ENCODE data around the gene LMNB1. TPM values are rescaled to one million over a fixed set of nuclear protein-coding genes. Genes with fewer than 3 reads are reported as not detected.

Gene LMNB1
- total RNA-seq, 1 experiment from 2014 or later, result 150 TPM

GRCh38 chr5:126794157-126794828 is 17.4 kb downstream of the LMNB1 start:
- H3K9ac ChIP-seq (ENCODE audit: low read length), result no peak overlapping the region
- no peak overlapping the region for H3K27ac ChIP-seq (ENCODE audit: low read depth, low read length)
- H3K4me2 ChIP-seq (ENCODE audit: low read length), result no peak overlapping the region
- ChIA-PET RAD21 (ENCODE audit: low non-redundant PET in 1 of 2, low total read pairs in 2 of 2, uncharacterized antibody in 2 of 2, unreplicated experiment in 2 of 2) (no interaction called here), POLR2A (no interaction called here), CTCF (no interaction called here)
- no peaks in the 10 kb centered on the region; a peak in 1 of 4 replicates for H3K4me1 ChIP-seq (ENCODE audit: control insufficient read depth in 1 of 2, insufficient read depth in 2 of 2, low read length in 2 of 2)
- H3K9me3 ChIP-seq (ENCODE audit: control insufficient read depth in 1 of 2, insufficient read depth in 1 of 2, low read depth in 1 of 2, low read length in 2 of 2), result no peaks in the 10 kb centered on the region
- ATAC-seq, result no peak
- H3K9me2 ChIP-seq (ENCODE audit: insufficient read depth), result no peaks in the 10 kb centered on the region
- H4K20me1 ChIP-seq (ENCODE audit: insufficient read depth), result peaks cover 16% of the 10 kb centered on the region; the same call in 1 of the 2 replicates
- H3K36me3 ChIP-seq (ENCODE audit: control insufficient read depth in 1 of 2, insufficient read depth in 2 of 2, low read length in 2 of 2), result no peaks in the 10 kb centered on the region
- BruUV-seq (replicated peaks), result no TSS peak
- H3K27me3 ChIP-seq (ENCODE audit: insufficient read depth, low read length), result no peaks in the 10 kb centered on the region
- peaks cover 100% of the 10 kb centered on the region for H3K79me2 ChIP-seq (ENCODE audit: insufficient read depth, low read length)
- DNase-seq (ENCODE audit: low read depth, low spot score), result no peak
- no peak overlapping the region for H3K4me3 ChIP-seq (replicated peaks in 1 of 2; ENCODE audit: low read depth in 1 of 2, low read length in 2 of 2)
- intact Hi-C loops (cut with micrococcal nuclease), result no loop called here
- TF ChIP-seq REST (IDR thresholded peaks at IDR 0.05; ENCODE audit: low read depth) (no peak), ZFX (IDR thresholded peaks at IDR 0.05) (no peak), POLR2A (IDR thresholded peaks at IDR 0.05; ENCODE audit: borderline replicate concordance, extremely low read depth, insufficient read depth, insufficient read length) (no peak), ATF3 (IDR thresholded peaks at IDR 0.05) (no peak), EZH2 (IDR thresholded peaks at IDR 0.05) (no peak), TCF7L2 (IDR thresholded peaks at IDR 0.05; ENCODE audit: borderline replicate concordance, extremely low read depth, insufficient read depth, insufficient read length) (no peak), ZBTB33 (IDR thresholded peaks at IDR 0.05; ENCODE audit: extremely low read depth, insufficient replicate concordance, low read length) (no peak), SP1 (IDR thresholded peaks at IDR 0.05; ENCODE audit: low read depth) (no peak), POLR2AphosphoS5 (IDR thresholded peaks at IDR 0.05; ENCODE audit: low read depth, low read length) (no peak), ZNF274 (IDR thresholded peaks at IDR 0.05; ENCODE audit: low read depth, low read length) (no peak)
- no peak overlapping the region for H2AFZ ChIP-seq (ENCODE audit: low read depth, low read length, poor library complexity, severe bottlenecking)
